LNCaP clone FGC (cell line): Measurements from ENCODE around the gene BICD2.

Source experiments
- DNase-seq: peaks from one replicate; pipeline ENCODE4 v3.0.0-alpha.2; 2011; ENCODE audit warnings: low read depth
- H3K4me3 ChIP-seq: 2 replicates; pipeline ENCODE4 v1.5.1; 2011; ENCODE audit warnings: mild to moderate bottlenecking, low read depth, low read length, control low read depth
- TF ChIP-seq, protein P1 (sequence below): IDR thresholded peaks from 2 replicates; pipeline ENCODE4 v1.5.1; 2012; ENCODE audit warnings: mild to moderate bottlenecking; ENCODE audit not compliant: control insufficient read depth, insufficient read depth; ENCODE audit errors: extremely low read depth

The BICD2 gene

DNA sequence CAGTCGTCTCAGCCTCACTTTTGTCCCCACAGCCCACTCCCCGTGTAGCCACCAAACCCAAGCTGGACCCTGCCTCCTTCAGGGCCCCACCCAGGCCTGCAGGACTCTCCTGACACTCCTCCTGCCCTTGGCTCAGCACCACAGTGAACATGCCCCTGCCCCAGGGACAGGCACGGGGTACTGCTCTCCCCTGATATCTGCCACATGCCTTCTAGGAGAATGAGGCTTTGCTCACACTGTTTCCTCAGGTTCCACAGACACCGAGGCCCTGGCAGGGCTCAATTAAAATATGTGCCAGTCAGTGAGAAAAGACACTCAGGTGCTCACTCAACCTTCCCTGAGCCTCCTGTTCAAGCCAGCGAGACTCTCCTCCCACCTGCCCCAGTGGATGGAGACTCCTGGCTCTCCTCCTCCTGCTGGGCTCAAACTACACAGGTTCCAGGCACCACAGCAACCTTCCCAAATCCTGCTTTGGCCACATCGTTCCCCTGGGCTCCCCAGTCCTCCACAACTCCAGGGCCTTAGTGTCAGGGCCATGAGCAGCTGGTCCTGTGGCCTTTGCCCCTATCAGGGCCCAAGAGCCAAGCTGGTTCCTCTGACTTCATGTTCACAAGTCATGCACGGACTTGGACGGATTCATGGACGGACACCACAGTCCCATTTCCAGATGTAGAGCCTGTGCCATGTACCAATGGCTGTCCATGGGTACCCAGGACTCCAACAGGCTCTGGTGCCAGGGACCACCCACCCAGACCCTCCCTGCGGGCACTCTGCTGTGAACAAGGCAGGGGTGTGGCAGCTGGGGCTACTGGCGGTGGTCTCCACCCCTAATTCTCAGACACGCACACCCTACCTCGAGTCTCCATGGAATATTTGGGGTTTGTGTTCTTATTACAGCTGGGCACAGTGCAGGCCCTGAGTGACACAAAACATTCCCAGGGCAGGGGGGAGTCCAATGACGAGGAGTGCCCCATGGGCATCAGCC is 36.6 kb downstream of the BICD2 start:
- no peak for DNase-seq
- TF ChIP-seq, protein P1, sequence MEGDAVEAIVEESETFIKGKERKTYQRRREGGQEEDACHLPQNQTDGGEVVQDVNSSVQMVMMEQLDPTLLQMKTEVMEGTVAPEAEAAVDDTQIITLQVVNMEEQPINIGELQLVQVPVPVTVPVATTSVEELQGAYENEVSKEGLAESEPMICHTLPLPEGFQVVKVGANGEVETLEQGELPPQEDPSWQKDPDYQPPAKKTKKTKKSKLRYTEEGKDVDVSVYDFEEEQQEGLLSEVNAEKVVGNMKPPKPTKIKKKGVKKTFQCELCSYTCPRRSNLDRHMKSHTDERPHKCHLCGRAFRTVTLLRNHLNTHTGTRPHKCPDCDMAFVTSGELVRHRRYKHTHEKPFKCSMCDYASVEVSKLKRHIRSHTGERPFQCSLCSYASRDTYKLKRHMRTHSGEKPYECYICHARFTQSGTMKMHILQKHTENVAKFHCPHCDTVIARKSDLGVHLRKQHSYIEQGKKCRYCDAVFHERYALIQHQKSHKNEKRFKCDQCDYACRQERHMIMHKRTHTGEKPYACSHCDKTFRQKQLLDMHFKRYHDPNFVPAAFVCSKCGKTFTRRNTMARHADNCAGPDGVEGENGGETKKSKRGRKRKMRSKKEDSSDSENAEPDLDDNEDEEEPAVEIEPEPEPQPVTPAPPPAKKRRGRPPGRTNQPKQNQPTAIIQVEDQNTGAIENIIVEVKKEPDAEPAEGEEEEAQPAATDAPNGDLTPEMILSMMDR = no peak
- H3K4me3 ChIP-seq = no peak overlapping the region

DNA sequence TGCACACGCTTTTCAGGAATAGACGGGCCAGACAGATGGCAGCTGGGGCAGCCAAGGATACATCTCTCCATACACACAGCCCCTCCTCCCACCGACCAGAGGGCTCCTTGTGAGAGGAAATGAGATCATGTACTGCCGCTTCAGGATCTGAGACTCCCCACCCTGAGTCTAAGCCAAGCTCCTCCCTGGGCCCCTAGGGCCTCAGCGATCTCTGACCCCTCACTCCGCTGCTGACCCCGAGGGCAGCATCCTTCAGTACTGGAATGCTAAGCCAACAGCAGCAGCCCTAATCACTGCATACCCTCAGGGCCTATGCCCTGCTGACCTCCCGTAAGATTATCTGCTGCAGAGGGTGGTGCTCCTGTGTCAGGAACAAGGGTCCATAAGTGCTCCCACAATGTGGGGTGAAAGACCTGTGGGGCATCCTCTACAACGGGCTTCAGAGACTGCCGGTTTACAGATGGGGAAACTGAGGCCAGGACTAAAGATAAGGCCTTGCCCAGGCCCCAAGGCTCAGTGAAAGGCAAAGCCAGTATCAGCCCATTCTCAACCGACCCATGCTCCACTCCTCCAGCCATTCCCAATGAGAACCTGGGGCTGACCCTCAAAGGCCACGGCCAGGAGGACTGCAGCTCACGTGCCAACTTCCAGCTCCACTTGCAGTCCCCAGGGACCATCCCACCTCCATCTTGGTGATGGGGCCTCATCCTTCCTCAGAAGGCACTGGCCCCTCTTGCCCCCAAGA is 37.5 kb downstream of the BICD2 start:
- H3K4me3 ChIP-seq = no peak overlapping the region
- no peak for DNase-seq
- TF ChIP-seq, protein P1 = no peak

DNA sequence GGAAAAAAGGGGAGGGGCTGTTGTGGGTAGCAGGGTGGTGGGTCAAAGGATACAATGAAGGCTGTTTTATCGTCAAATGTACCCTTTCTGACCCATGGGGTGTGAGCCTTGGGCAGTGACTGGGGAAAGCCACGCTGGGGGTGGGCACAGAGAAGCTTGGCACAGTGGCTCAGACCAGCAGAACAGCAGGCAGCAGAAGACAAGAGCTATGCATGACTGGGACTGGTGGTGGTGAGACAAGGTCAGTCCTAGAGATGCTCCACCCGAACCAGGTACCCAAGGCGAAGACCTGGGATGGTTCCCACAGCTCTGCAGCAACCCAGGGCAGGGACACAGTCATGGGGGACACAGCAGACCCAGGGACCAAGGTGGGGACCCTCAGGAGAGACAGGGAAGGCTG is 38.3 kb downstream of the BICD2 start:
- no peak for DNase-seq
- TF ChIP-seq, protein P1 = no peak
- no peak overlapping the region for H3K4me3 ChIP-seq

DNA sequence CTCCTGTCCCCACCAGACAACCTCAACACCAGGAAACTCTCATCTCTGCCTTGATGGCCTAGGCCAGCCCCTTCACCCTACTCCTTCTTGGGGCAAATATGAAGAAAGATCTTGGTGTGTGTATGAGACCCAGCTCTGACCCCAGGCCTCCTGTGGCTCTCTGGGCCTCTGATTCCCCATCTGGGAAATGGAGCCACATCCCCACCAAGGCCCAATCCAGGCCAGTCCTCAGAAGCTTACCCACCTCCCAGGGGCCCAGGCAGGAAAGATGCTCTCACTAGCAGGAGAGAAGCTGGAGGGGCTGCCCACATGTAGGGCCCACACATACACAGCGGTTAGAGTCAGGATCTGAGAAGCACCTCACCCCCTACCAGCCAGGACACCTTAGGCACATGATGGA is 38.9 kb downstream of the BICD2 start:
- H3K4me3 ChIP-seq = no peak overlapping the region
- TF ChIP-seq, protein P1 = no peak

DNA sequence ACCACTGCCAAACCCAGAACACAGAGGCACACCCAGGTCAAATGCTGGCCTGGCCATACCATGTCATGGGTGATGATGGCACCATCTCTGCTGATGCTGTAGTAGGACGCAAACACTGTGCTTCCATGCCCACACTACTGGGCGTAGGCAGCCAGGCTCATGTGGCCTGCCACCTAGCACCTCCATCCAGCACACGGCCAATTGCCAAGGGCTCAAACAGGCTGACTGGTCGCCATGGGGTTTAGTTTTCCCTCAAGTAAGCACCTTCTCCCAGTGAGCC is 39.4 kb downstream of the BICD2 start:
- TF ChIP-seq, protein P1 = no peak
- no peak overlapping the region for H3K4me3 ChIP-seq
- no peak for DNase-seq

More for the DNA sequence above, 38.9 kb downstream of the BICD2 start:
- no peak for DNase-seq

DNA sequence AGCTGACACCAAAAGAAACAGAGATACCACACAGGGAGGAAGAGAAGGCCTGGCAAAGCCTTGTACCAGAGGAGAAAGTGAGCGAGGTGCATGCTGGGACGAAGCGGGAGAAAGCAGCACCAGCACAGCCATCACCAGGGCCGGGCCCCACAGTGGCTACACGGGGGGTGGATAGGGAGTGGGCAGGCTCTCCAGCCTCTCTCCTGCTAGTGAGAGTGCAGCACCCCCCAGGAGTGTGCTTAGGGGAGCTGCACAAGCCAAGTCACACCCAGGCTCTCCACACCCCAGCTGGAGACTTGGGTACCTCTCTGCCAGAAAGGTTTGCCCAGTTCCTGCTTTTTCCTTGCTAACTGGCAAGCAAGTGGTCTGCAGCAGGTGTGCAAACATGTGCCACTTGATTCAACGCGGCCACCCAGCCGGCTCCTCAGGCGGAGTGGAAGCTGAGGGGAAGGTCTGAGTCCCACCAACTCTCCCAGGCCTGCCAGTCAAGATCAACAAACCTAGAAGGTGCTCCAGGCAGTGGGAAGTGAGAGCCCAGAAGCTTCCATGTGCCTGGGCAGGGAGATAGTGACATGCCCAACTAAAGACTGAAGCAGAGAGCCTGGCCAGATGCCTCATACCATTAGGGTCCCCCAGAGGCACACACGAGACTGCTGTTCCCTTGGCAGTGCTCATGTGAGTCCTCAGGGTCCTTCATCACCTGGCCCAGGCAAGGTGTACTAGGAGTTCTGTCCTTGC is 39.9 kb downstream of the BICD2 start:
- TF ChIP-seq, protein P1 = no peak
- no peak overlapping the region for H3K4me3 ChIP-seq
- no peak for DNase-seq
